GM23338 (cell line): Measurements from ENCODE around the gene MYH14. TPM values are rescaled to one million over a fixed set of nuclear protein-coding genes. Genes with fewer than 3 reads are reported as not detected.

Experiments
- ATAC-seq: fragments of 200-7000 bp; cut with Tn5 transposase; 3 replicates; pipeline ENCODE4 v1.9.1; 2020
- DNase-seq: peaks from one replicate; pipeline ENCODE4 v3.0.0-alpha.2; 2015; ENCODE audit warnings: low spot score
- H2AFZ ChIP-seq: fragments of 200-600 bp; sonication (generic); 2 replicates; pipeline ENCODE4 v1.8.0; 2016; ENCODE audit warnings: antibody characterized with exemption, mild to moderate bottlenecking, moderate library complexity
- H3F3A ChIP-seq: fragments of 200-600 bp; sonication (generic); replicated peaks from 2 replicates; pipeline ENCODE4 v1.8.0; 2017; ENCODE audit warnings: antibody characterized with exemption, mixed run types, low read depth
- H3K27ac ChIP-seq: fragments of 200-600 bp; sonication (generic); 2 replicates; pipeline ENCODE4 v1.6.1; 2016; ENCODE audit warnings: low read depth
- H3K27me3 ChIP-seq: fragments of 200-600 bp; sonication (generic); 2 replicates; pipeline ENCODE4 v1.8.0; 2016; ENCODE audit warnings: mild to moderate bottlenecking, mixed run types, moderate library complexity; ENCODE audit not compliant: insufficient read depth
- H3K36me3 ChIP-seq: fragments of 200-600 bp; sonication (generic); 2 replicates; pipeline ENCODE4 v1.8.0; 2016; ENCODE audit warnings: mild to moderate bottlenecking; ENCODE audit not compliant: insufficient read depth
- H3K4me1 ChIP-seq: fragments of 200-600 bp; sonication (generic); 2 replicates; pipeline ENCODE4 v1.8.0; 2016; ENCODE audit warnings: mild to moderate bottlenecking, moderate library complexity; ENCODE audit not compliant: insufficient read depth
- H3K4me2 ChIP-seq: fragments of 200-600 bp; sonication (generic); 2 replicates; pipeline ENCODE4 v1.7.1; 2017; ENCODE audit warnings: mixed run types
- H3K4me3 ChIP-seq: fragments of 200-600 bp; sonication (generic); 2 replicates; pipeline ENCODE4 v1.6.1; 2016; ENCODE audit warnings: mixed run types
- H3K79me2 ChIP-seq: fragments of 200-600 bp; sonication (generic); replicated peaks from 2 replicates; pipeline ENCODE4 v1.8.0; 2017; ENCODE audit warnings: mild to moderate bottlenecking; ENCODE audit not compliant: insufficient read depth
- H3K9me2 ChIP-seq: fragments of 200-600 bp; sonication (generic); 2 replicates; pipeline ENCODE4 v1.8.0; 2017; ENCODE audit not compliant: insufficient read depth
- H4K20me1 ChIP-seq: fragments of 200-600 bp; sonication (generic); replicated peaks from 2 replicates; pipeline ENCODE4 v1.8.0; 2017; ENCODE audit warnings: mild to moderate bottlenecking; ENCODE audit not compliant: insufficient read depth
- H3K27ac Mint-ChIP-seq: 2 replicates; pipeline ENCODE4 v1.8.0; 2020; ENCODE audit warnings: inconsistent platforms, mild to moderate bottlenecking, moderate library complexity, mixed read lengths
- H3K27me3 Mint-ChIP-seq: 3 replicates; pipeline ENCODE4 v1.8.0; 2022; ENCODE audit warnings: low read depth, mild to moderate bottlenecking, moderate library complexity, mixed read lengths, inconsistent platforms; ENCODE audit not compliant: insufficient read depth, poor library complexity
- H3K36me3 Mint-ChIP-seq: 3 replicates; pipeline ENCODE4 v1.8.0; 2021; ENCODE audit warnings: low read depth, mild to moderate bottlenecking, inconsistent platforms, moderate library complexity, mixed read lengths
- H3K4me1 Mint-ChIP-seq: 3 replicates; pipeline ENCODE4 v1.8.0; 2020; ENCODE audit warnings: mild to moderate bottlenecking, inconsistent platforms, mixed read lengths
- H3K4me3 Mint-ChIP-seq: 3 replicates; pipeline ENCODE4 v1.8.0; 2021; ENCODE audit warnings: moderate library complexity, mild to moderate bottlenecking, inconsistent platforms, mixed read lengths
- H3K9me3 Mint-ChIP-seq: 3 replicates; pipeline ENCODE4 v1.8.0; 2020; ENCODE audit warnings: moderate library complexity, mild to moderate bottlenecking, inconsistent platforms, mixed read lengths
- CREB1 ChIP-seq: fragments of 250-450 bp; sonication (Bioruptor Pico); IDR thresholded peaks from 2 replicates; pipeline ENCODE4 v1.5.0; 2020; ENCODE audit warnings: low read depth, mild to moderate bottlenecking, moderate library complexity
- EZH2 ChIP-seq: fragments of 200-600 bp; sonication (generic); IDR thresholded peaks from one replicate; pipeline ENCODE4 v1.8.0; 2017; ENCODE audit warnings: antibody characterized with exemption, mild to moderate bottlenecking, low read depth; ENCODE audit not compliant: unreplicated experiment
- EZH2phosphoT487 ChIP-seq: fragments of 200-600 bp; sonication (generic); IDR thresholded peaks from one replicate; pipeline ENCODE4 v1.8.1; 2018; ENCODE audit warnings: antibody characterized with exemption; ENCODE audit not compliant: unreplicated experiment
- JUNB ChIP-seq: IDR thresholded peaks from one replicate; pipeline ENCODE4 v1.6.1; 2016; ENCODE audit warnings: antibody characterized with exemption; ENCODE audit not compliant: unreplicated experiment
- NANOG ChIP-seq: IDR thresholded peaks from 2 replicates; pipeline ENCODE4 v1.6.1; 2016; ENCODE audit warnings: antibody characterized with exemption, borderline replicate concordance
- POLR2AphosphoS5 ChIP-seq: IDR thresholded peaks from 2 replicates; pipeline ENCODE4 v1.6.1; 2016; ENCODE audit warnings: antibody characterized with exemption, low read depth
- STAT1 ChIP-seq: IDR thresholded peaks from one replicate; pipeline ENCODE4 v1.6.1; 2016; ENCODE audit warnings: antibody characterized with exemption; ENCODE audit not compliant: unreplicated experiment
- ZNF114 ChIP-seq: fragments of 250-450 bp; sonication (Bioruptor Pico); IDR thresholded peaks from 2 replicates; pipeline ENCODE4 v1.5.0; 2020; ENCODE audit warnings: mild to moderate bottlenecking, moderate library complexity
- ZNF331 ChIP-seq: fragments of 250-450 bp; sonication (Bioruptor Pico); IDR thresholded peaks from 2 replicates; pipeline ENCODE4 v1.5.0; 2020; ENCODE audit warnings: low read depth, mild to moderate bottlenecking, moderate library complexity
- polyA plus RNA-seq: library from polyadenylated mRNA; unstranded; fragments of >200 nt; fragmentation: Nextera tagmentation; extraction: Ambion mirVana; gene quantifications from 2 replicates; pipeline ENCODE4 v1.2.1, GENCODE V29; 2016
- total RNA-seq: library from RNA; depleted of rRNA; stranded (reverse); fragments of >200 nt; shearing (Covaris generic); gene quantifications from 2 replicates; pipeline ENCODE4 v1.2.3, GENCODE V29; 2014
- TF ChIP-seq, protein P1 (sequence below): IDR thresholded peaks from one replicate; pipeline ENCODE4 v1.6.1; 2018; ENCODE audit warnings: antibody characterized with exemption; ENCODE audit not compliant: unreplicated experiment
- TF ChIP-seq, protein P2 (sequence below): IDR thresholded peaks from 2 replicates; pipeline ENCODE4 v1.6.1; 2016; ENCODE audit warnings: antibody characterized with exemption
- TF ChIP-seq, protein P3 (sequence below), 2 experiments: fragments of 200-600 bp in 1 of 2; sonication (generic) in 1 of 2; conservative IDR thresholded peaks; 2 replicates each; pipeline versions ENCODE4 v1.5.1 to v1.6.1; 2016 to 2017; ENCODE audit warnings: antibody characterized with exemption in 2 of 2, low read depth in 2 of 2, mild to moderate bottlenecking in 2 of 2, moderate library complexity in 1 of 2
- TF ChIP-seq, protein P4 (sequence below): fragments of 250-450 bp; sonication (Bioruptor Pico); IDR thresholded peaks from 2 replicates; pipeline ENCODE4 v1.5.0; 2020; ENCODE audit warnings: mild to moderate bottlenecking, moderate library complexity

The MYH14 gene
- total and polyA plus RNA-seq, 2 experiments from 2014 or later = 25.5 to 27.5 TPM

DNA sequence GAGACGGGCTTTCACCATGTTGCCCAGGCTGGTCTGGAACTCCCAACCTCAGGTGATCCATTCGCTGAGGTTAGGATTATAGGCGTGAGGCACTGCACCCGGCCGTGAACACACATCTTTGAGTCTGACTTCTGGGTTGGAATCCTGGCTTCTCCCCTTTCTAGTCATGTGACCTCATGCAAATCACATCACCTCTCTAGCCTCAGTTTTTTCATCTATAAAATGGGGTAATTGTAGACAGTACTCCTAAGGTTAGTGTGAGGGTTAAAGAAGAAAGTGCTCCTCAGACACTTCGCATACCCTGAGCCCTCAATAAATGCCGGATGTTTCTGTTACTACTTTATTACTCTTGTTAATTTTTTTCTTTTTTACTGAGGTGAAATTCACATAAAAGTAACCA is 70.4 kb downstream of the MYH14 start:
- no peak overlapping the region for H2AFZ ChIP-seq
- ATAC-seq = no peak
- DNase-seq = no peak

More for the DNA sequence above, 70.4 kb downstream of the MYH14 start:
- H3K4me1 ChIP-seq = no peaks in the 10 kb centered on the region
- H4K20me1 ChIP-seq = no peaks in the 10 kb centered on the region
- no peak overlapping the region for H3K4me3 Mint-ChIP-seq
- no peak overlapping the region for H3K27ac ChIP-seq
- peaks cover 3% of the 10 kb centered on the region for H3K27me3 Mint-ChIP-seq
- no peaks in the 10 kb centered on the region for H3K27me3 ChIP-seq
- TF ChIP-seq, protein P1, sequence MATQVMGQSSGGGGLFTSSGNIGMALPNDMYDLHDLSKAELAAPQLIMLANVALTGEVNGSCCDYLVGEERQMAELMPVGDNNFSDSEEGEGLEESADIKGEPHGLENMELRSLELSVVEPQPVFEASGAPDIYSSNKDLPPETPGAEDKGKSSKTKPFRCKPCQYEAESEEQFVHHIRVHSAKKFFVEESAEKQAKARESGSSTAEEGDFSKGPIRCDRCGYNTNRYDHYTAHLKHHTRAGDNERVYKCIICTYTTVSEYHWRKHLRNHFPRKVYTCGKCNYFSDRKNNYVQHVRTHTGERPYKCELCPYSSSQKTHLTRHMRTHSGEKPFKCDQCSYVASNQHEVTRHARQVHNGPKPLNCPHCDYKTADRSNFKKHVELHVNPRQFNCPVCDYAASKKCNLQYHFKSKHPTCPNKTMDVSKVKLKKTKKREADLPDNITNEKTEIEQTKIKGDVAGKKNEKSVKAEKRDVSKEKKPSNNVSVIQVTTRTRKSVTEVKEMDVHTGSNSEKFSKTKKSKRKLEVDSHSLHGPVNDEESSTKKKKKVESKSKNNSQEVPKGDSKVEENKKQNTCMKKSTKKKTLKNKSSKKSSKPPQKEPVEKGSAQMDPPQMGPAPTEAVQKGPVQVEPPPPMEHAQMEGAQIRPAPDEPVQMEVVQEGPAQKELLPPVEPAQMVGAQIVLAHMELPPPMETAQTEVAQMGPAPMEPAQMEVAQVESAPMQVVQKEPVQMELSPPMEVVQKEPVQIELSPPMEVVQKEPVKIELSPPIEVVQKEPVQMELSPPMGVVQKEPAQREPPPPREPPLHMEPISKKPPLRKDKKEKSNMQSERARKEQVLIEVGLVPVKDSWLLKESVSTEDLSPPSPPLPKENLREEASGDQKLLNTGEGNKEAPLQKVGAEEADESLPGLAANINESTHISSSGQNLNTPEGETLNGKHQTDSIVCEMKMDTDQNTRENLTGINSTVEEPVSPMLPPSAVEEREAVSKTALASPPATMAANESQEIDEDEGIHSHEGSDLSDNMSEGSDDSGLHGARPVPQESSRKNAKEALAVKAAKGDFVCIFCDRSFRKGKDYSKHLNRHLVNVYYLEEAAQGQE = no peak
- no peak for TF ChIP-seq EZH2
- TF ChIP-seq NANOG = no peak
- no peak for TF ChIP-seq EZH2phosphoT487
- no peak for TF ChIP-seq JUNB
- TF ChIP-seq, protein P2, sequence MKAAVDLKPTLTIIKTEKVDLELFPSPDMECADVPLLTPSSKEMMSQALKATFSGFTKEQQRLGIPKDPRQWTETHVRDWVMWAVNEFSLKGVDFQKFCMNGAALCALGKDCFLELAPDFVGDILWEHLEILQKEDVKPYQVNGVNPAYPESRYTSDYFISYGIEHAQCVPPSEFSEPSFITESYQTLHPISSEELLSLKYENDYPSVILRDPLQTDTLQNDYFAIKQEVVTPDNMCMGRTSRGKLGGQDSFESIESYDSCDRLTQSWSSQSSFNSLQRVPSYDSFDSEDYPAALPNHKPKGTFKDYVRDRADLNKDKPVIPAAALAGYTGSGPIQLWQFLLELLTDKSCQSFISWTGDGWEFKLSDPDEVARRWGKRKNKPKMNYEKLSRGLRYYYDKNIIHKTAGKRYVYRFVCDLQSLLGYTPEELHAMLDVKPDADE = no peak
- TF ChIP-seq ZNF114 = no peak
- TF ChIP-seq CREB1 (CRISPR knock-in tag) = no peak
- TF ChIP-seq, protein P3, sequence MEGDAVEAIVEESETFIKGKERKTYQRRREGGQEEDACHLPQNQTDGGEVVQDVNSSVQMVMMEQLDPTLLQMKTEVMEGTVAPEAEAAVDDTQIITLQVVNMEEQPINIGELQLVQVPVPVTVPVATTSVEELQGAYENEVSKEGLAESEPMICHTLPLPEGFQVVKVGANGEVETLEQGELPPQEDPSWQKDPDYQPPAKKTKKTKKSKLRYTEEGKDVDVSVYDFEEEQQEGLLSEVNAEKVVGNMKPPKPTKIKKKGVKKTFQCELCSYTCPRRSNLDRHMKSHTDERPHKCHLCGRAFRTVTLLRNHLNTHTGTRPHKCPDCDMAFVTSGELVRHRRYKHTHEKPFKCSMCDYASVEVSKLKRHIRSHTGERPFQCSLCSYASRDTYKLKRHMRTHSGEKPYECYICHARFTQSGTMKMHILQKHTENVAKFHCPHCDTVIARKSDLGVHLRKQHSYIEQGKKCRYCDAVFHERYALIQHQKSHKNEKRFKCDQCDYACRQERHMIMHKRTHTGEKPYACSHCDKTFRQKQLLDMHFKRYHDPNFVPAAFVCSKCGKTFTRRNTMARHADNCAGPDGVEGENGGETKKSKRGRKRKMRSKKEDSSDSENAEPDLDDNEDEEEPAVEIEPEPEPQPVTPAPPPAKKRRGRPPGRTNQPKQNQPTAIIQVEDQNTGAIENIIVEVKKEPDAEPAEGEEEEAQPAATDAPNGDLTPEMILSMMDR (conservative IDR thresholded peaks at IDR 0.05; ENCODE audit: low read depth in 2 of 2) = no peak
- TF ChIP-seq, protein P4, sequence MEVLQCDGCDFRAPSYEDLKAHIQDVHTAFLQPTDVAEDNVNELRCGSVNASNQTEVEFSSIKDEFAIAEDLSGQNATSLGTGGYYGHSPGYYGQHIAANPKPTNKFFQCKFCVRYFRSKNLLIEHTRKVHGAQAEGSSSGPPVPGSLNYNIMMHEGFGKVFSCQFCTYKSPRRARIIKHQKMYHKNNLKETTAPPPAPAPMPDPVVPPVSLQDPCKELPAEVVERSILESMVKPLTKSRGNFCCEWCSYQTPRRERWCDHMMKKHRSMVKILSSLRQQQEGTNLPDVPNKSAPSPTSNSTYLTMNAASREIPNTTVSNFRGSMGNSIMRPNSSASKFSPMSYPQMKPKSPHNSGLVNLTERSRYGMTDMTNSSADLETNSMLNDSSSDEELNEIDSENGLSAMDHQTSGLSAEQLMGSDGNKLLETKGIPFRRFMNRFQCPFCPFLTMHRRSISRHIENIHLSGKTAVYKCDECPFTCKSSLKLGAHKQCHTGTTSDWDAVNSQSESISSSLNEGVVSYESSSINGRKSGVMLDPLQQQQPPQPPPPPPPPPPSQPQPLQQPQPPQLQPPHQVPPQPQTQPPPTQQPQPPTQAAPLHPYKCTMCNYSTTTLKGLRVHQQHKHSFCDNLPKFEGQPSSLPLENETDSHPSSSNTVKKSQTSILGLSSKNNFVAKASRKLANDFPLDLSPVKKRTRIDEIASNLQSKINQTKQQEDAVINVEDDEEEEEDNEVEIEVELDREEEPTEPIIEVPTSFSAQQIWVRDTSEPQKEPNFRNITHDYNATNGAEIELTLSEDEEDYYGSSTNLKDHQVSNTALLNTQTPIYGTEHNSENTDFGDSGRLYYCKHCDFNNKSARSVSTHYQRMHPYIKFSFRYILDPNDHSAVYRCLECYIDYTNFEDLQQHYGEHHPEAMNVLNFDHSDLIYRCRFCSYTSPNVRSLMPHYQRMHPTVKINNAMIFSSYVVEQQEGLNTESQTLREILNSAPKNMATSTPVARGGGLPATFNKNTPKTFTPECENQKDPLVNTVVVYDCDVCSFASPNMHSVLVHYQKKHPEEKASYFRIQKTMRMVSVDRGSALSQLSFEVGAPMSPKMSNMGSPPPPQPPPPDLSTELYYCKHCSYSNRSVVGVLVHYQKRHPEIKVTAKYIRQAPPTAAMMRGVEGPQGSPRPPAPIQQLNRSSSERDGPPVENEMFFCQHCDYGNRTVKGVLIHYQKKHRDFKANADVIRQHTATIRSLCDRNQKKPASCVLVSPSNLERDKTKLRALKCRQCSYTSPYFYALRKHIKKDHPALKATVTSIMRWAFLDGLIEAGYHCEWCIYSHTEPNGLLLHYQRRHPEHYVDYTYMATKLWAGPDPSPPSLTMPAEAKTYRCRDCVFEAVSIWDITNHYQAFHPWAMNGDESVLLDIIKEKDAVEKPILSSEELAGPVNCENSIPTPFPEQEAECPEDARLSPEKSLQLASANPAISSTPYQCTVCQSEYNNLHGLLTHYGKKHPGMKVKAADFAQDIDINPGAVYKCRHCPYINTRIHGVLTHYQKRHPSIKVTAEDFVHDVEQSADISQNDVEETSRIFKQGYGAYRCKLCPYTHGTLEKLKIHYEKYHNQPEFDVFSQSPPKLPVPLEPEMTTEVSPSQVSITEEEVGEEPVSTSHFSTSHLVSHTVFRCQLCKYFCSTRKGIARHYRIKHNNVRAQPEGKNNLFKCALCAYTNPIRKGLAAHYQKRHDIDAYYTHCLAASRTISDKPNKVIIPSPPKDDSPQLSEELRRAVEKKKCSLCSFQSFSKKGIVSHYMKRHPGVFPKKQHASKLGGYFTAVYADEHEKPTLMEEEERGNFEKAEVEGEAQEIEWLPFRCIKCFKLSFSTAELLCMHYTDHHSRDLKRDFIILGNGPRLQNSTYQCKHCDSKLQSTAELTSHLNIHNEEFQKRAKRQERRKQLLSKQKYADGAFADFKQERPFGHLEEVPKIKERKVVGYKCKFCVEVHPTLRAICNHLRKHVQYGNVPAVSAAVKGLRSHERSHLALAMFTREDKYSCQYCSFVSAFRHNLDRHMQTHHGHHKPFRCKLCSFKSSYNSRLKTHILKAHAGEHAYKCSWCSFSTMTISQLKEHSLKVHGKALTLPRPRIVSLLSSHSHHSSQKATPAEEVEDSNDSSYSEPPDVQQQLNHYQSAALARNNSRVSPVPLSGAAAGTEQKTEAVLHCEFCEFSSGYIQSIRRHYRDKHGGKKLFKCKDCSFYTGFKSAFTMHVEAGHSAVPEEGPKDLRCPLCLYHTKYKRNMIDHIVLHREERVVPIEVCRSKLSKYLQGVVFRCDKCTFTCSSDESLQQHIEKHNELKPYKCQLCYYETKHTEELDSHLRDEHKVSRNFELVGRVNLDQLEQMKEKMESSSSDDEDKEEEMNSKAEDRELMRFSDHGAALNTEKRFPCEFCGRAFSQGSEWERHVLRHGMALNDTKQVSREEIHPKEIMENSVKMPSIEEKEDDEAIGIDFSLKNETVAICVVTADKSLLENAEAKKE (CRISPR knock-in tag) = no peak
- no peak for TF ChIP-seq POLR2AphosphoS5
- TF ChIP-seq ZNF331 (CRISPR knock-in tag) = no peak
- TF ChIP-seq STAT1 = no peak
- no peaks in the 10 kb centered on the region for H3K4me1 Mint-ChIP-seq
- H3K36me3 ChIP-seq = no peaks in the 10 kb centered on the region
- H3K36me3 Mint-ChIP-seq = peaks cover 33% of the 10 kb centered on the region
- no peaks in the 10 kb centered on the region for H3K79me2 ChIP-seq
- H3K4me2 ChIP-seq = no peak overlapping the region
- H3K9me3 Mint-ChIP-seq = peaks cover 95% of the 10 kb centered on the region
- no peak overlapping the region for H3K4me3 ChIP-seq
- no peaks in the 10 kb centered on the region for H3K9me2 ChIP-seq
- H3K27ac Mint-ChIP-seq = no peak overlapping the region
- H3F3A ChIP-seq = no peaks in the 10 kb centered on the region
